SH-SY5Y (cell line): ENCODE measurements around the gene TOR2A.

Source experiments
- GATA2 ChIP-seq: IDR thresholded peaks from 2 replicates; pipeline ENCODE4 v1.6.1; 2011; ENCODE audit warnings: mild to moderate bottlenecking, low read depth, low read length
- GATA3 ChIP-seq: IDR thresholded peaks from 2 replicates; pipeline ENCODE4 v1.6.1; 2011; ENCODE audit warnings: low read depth, mild to moderate bottlenecking, low read length, moderate library complexity

DNA sequence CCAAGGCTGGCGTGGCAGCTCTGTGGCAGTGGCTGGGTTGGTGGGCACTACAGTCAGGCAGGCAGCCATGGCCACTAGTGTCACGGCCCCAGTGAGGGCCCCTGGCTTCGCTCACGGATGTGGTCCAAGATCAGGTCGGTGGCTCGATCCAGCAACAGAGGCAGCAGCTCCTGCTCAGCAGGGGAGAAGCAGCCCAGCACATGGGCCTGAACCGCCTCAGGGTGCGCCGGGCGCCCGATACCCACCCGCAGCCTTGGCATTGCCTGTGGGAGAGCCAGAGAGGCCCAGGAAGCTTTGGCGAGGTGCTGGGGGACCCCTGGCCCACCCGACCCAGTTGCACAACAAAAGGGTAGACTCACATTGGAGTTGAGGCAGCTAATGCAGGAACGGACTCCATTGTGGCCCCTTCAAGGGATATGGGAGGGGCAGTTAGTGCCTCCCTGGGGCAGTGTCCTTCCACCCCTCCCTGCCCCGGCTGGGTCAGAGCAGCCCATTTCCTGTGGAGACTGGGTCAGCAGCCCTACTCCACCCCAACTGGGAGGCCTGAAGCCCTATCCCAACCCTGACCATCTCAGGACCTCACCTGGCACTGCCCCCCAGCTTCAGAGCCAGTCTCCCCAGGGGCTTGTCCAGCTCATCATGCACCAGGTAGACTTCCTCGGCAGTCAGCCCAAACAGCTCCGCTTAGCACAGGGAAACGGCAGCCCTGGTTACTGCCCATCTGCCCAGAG, 20.9 kb downstream of the TOR2A start:
- TF ChIP-seq GATA2 (no peak), GATA3 (no peak)
